Hepatocyte (in vitro differentiated cells): Measurements from ENCODE around the gene CIAO3. TPM values are rescaled to one million over a fixed set of nuclear protein-coding genes. Genes with fewer than 3 reads are reported as not detected.

ENCODE experiments used
- DNase-seq: peaks from one replicate; pipeline ENCODE4 v3.0.0-alpha.2; 2016; ENCODE audit warnings: low spot score
- H2AFZ ChIP-seq: fragments of 200-600 bp; sonication (generic); 2 replicates; pipeline ENCODE4 v1.6.0; 2016; ENCODE audit warnings: antibody characterized with exemption, mild to moderate bottlenecking
- H3K27ac ChIP-seq: fragments of 200-600 bp; sonication (generic); 2 replicates; pipeline ENCODE4 v1.5.1; 2016; ENCODE audit warnings: mild to moderate bottlenecking
- H3K27me3 ChIP-seq: fragments of 200-600 bp; sonication (generic); 2 replicates; pipeline ENCODE4 v1.6.1; 2016
- H3K36me3 ChIP-seq: fragments of 200-600 bp; sonication (generic); replicated peaks from 2 replicates; pipeline ENCODE4 v1.5.1; 2016; ENCODE audit warnings: low read depth; ENCODE audit not compliant: insufficient read depth
- H3K4me1 ChIP-seq: fragments of 200-600 bp; sonication (generic); 2 replicates; pipeline ENCODE4 v1.5.1; 2016; ENCODE audit warnings: mild to moderate bottlenecking, moderate library complexity; ENCODE audit not compliant: insufficient read depth
- H3K4me2 ChIP-seq: fragments of 200-600 bp; sonication (generic); 2 replicates; pipeline ENCODE4 v1.6.0; 2016
- H3K4me3 ChIP-seq: fragments of 200-600 bp; sonication (generic); 2 replicates; pipeline ENCODE4 v1.5.1; 2016; ENCODE audit warnings: mild to moderate bottlenecking
- H3K79me2 ChIP-seq: fragments of 200-600 bp; sonication (generic); 2 replicates; pipeline ENCODE4 v1.6.0; 2017; ENCODE audit warnings: mild to moderate bottlenecking
- H3K9me2 ChIP-seq: fragments of 200-600 bp; sonication (generic); replicated peaks from 2 replicates; pipeline ENCODE4 v1.6.0; 2017; ENCODE audit warnings: mild to moderate bottlenecking; ENCODE audit not compliant: insufficient read depth
- H3K9me3 ChIP-seq: fragments of 200-600 bp; sonication (generic); 2 replicates; pipeline ENCODE4 v1.5.1; 2016; ENCODE audit warnings: low read depth, mild to moderate bottlenecking
- H4K20me1 ChIP-seq: fragments of 200-600 bp; sonication (generic); 2 replicates; pipeline ENCODE4 v1.6.0; 2016; ENCODE audit warnings: mild to moderate bottlenecking; ENCODE audit not compliant: insufficient read depth, poor library complexity, severe bottlenecking
- EZH2 ChIP-seq: fragments of 200-600 bp; sonication (generic); IDR thresholded peaks from 2 replicates; pipeline ENCODE4 v1.6.1; 2016; ENCODE audit warnings: antibody characterized with exemption, mild to moderate bottlenecking, borderline replicate concordance
- EZH2phosphoT487 ChIP-seq: fragments of 200-600 bp; sonication (generic); IDR thresholded peaks from one replicate; pipeline ENCODE4 v1.6.1; 2018; ENCODE audit warnings: antibody characterized with exemption, mild to moderate bottlenecking, low read depth, moderate library complexity; ENCODE audit not compliant: unreplicated experiment, severe bottlenecking
- WGBS: methylation state at CpG from one replicate; pipeline ENCODE4 v1.1.6; 2016; ENCODE audit warnings: low lambda C conversion rate; ENCODE audit errors: missing lambda C conversion rate; 5-methylcytosine and 5-hydroxymethylcytosine counted together
- polyA plus RNA-seq: library from polyadenylated mRNA; unstranded; fragments of >200 nt; fragmentation: Nextera tagmentation; extraction: Ambion mirVana; gene quantifications from 2 replicates; pipeline ENCODE4 v1.2.1, GENCODE V29; 2016
- total RNA-seq: library from RNA; depleted of rRNA; stranded (reverse); fragments of >200 nt; gene quantifications from 2 replicates; pipeline ENCODE4 v1.2.3, GENCODE V29; 2014
- TF ChIP-seq, protein P1 (sequence below): fragments of 200-600 bp; sonication (generic); IDR thresholded peaks from 2 replicates; pipeline ENCODE4 v1.5.1; 2016; ENCODE audit warnings: antibody characterized with exemption, mild to moderate bottlenecking; ENCODE audit not compliant: poor library complexity

CIAO3 gene
- total and polyA plus RNA-seq, 2 experiments from 2014 or later: 39.0 to 42.8 TPM

DNA sequence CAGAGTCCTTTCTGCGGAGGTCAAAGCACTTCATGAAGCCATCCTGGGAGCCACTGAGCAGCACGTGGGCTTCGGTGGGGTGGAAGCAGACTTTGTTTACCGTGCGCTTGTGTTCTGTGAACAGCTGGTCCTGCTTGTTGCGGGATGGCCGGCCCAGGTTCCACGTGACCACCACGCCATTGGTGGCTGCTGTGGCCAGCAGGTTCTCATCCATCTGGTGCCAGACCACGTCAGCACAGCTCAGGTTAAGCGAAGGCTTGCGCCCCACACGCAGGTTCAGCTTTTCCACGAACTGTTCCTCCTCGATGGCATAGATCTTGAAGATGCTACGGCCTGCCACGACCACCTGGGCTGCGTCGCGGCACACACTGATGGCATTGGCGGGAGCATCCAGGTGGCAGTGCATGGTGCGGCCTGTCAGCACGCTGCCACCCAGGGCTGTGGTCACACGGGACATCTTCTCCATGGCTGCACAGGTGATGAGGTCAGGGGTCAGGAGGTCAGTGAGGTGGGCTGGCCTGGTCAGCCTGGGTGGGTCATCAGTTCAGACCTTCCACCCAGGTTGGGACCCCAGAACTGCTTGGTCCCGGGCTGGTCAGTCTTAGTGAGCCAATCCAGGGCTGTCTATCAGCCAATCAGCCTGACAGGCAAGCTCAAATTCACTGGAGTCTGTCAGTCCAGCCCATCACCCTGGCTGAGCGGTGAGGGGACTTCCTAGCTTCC, 51.5 kb downstream of the CIAO3 start:
- Histone ChIP-seq H3K27ac (peak overlapping the region; percentile 87), H2AFZ (no peak overlapping the region), H3K9me2 (no peaks in the 10 kb centered on the region), H3K4me3 (peak overlapping the region; percentile 100), H3K36me3 (no peaks in the 10 kb centered on the region), H3K79me2 (peaks cover 16% of the 10 kb centered on the region), H3K4me2 (peak overlapping the region; percentile 99), H3K4me1 (peaks cover 18% of the 10 kb centered on the region), H3K9me3 (no peaks in the 10 kb centered on the region), H4K20me1 (no peaks in the 10 kb centered on the region), H3K27me3 (peaks cover 26% of the 10 kb centered on the region)
- WGBS: 91% methylated on average over 26 of the region's 26 CpGs
- TF ChIP-seq, protein P1, sequence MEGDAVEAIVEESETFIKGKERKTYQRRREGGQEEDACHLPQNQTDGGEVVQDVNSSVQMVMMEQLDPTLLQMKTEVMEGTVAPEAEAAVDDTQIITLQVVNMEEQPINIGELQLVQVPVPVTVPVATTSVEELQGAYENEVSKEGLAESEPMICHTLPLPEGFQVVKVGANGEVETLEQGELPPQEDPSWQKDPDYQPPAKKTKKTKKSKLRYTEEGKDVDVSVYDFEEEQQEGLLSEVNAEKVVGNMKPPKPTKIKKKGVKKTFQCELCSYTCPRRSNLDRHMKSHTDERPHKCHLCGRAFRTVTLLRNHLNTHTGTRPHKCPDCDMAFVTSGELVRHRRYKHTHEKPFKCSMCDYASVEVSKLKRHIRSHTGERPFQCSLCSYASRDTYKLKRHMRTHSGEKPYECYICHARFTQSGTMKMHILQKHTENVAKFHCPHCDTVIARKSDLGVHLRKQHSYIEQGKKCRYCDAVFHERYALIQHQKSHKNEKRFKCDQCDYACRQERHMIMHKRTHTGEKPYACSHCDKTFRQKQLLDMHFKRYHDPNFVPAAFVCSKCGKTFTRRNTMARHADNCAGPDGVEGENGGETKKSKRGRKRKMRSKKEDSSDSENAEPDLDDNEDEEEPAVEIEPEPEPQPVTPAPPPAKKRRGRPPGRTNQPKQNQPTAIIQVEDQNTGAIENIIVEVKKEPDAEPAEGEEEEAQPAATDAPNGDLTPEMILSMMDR: no peak
- TF ChIP-seq EZH2: no peak
- no peak for TF ChIP-seq EZH2phosphoT487
- no peak for DNase-seq

DNA sequence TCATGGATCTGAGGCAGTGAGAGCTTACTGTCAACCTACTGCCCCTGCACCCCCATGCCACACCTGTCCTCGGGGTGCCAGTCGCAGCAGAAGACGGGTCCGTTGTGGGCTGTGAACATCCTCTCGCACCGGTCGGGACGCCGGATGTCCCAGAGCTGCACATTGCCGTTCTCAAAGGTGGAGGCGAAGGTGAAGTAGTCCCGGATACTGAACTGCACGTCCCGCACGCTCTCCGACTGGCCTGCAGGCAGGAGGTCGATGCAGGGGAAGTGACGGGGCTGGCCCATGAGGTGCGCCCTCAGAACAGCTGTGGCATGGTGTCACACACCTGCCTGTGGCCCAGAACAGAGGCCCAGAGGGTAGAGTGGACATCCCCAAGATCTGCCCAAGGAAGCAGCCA, 53.3 kb downstream of the CIAO3 start:
- Histone ChIP-seq H3K9me3 (no peaks in the 10 kb centered on the region), H3K27me3 (peaks cover 9% of the 10 kb centered on the region), H3K9me2 (no peaks in the 10 kb centered on the region), H3K4me1 (peaks cover 23% of the 10 kb centered on the region), H3K36me3 (no peaks in the 10 kb centered on the region), H3K27ac (no peak overlapping the region), H3K4me2 (no peak overlapping the region), H2AFZ (no peak overlapping the region), H3K79me2 (peaks cover 29% of the 10 kb centered on the region), H4K20me1 (peaks cover 7% of the 10 kb centered on the region), H3K4me3 (no peak overlapping the region)
- 98% methylated on average over 19 of the region's 19 CpGs for WGBS
- no peak for DNase-seq
- TF ChIP-seq EZH2phosphoT487 (no peak), EZH2 (no peak)
- TF ChIP-seq, protein P1: no peak

DNA sequence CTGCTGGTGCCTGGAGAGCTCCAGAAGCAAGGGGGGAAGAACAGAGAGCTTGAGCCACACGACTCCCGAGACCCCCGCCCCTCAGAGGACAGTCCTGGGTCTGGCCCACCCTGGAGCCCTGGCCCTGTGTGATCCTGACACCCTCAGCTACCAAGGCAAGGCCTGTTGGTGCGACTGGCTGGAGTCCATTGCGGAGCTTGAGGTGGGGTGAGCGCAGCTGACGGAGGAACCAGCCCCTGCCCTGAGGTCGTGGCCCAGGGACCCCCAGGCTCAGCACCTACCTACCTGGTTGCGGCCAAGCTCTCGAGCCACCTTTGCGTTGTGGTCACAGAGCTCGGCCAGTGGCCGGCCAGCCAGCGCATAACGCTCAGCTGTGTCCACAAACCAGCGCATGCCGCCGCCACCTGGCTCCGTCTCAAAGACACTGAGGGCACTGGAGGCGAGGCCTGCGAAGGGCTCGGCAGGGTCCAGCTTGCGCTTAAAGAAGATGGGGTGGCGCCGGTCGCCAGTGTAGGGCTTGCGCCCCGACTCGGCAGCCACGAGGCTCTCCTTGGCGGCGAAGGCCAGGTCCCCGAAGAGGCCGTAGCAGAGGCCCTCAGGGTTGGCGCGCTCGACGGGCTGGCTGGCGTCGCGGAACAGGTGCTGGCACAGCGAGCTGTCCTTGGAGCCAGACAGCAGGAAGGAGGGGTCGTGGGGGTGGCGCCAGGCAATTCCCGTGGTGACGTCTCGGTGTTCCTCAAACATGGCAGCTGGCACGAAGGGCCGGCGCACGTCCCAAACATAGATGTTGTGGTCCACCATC, 54.1 kb downstream of the CIAO3 start:
- H3K79me2 ChIP-seq: peaks cover 38% of the 10 kb centered on the region
- no peak overlapping the region for H3K27ac ChIP-seq
- H3K36me3 ChIP-seq: no peaks in the 10 kb centered on the region

More for the DNA sequence above, 54.1 kb downstream of the CIAO3 start:
- Histone ChIP-seq H3K9me2 (no peaks in the 10 kb centered on the region), H3K9me3 (no peaks in the 10 kb centered on the region), H3K4me2 (no peak overlapping the region), H3K4me1 (peaks cover 26% of the 10 kb centered on the region), H3K27me3 (peaks cover 1% of the 10 kb centered on the region), H3K4me3 (no peak overlapping the region), H4K20me1 (peaks cover 15% of the 10 kb centered on the region), H2AFZ (no peak overlapping the region)
- no peak for DNase-seq
- WGBS: 98% methylated on average over 48 of the region's 51 CpGs
- TF ChIP-seq EZH2 (no peak), EZH2phosphoT487 (no peak)
- TF ChIP-seq, protein P1: no peak
